ENCODE results near the gene PRDM16.

Gene PRDM16

GRCh38 chr1:3292868-3293562 lies 224.0 kb downstream of the PRDM16 start:
- DNase-seq: no peak

DNA sequence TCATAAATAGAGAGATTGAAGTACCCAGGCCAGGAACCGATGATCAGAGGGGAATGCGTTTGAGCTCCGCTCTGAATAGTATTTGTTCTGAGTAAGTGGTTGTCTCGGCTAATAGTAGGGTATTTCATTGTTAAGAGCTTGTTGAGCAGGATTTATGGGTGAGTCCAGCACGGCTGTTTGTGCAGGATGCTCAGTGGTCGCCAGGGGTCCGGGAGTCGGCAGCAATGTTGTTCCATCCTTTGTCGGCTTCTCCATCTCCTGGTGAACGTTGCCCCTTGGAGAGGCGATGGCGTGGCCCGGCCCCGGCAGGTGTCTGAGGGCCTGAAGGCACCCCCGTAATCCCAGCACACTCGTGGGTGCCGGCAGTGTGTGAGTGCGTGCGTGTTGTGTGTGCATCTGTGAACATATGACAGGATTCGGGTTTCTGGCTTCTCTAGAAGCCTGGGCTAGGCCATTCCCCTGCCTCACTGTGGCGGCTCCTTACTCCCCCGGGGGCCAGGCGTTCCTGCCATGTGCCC lies 224.6 kb downstream of the PRDM16 start:
- DNase-seq: no peak

- DNase-seq: no peak
Observed at GRCh38 chr1:3294450-3294849, 225.4 kb downstream of the PRDM16 start.

- no peak for DNase-seq
Observed at GRCh38 chr1:3295846-3296245, 226.8 kb downstream of the PRDM16 start.

DNA sequence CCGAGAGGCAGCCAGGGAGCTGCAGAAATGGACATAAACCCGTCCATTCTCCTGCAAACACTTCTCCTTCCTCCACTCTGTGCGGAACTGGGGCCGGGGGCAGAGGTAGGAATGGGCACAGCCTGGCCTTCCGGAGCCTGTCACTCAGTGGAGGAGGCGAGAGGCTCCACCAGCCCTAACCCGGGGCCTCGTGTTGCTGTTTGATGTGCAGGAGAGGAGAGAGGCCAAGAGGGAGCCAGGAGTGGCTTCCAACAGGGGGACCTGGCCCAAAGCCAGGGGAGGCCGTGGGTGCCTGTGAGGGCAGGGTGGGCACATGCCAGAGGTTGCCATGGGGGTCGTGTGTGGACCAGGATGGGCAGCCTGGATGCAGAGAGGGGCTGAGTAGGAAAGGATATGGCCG lies 227.3 kb downstream of the PRDM16 start:
- DNase-seq: no peak

- DNase-seq: no peak
Observed at GRCh38 chr1:3296826-3297225, 227.8 kb downstream of the PRDM16 start.

DNA sequence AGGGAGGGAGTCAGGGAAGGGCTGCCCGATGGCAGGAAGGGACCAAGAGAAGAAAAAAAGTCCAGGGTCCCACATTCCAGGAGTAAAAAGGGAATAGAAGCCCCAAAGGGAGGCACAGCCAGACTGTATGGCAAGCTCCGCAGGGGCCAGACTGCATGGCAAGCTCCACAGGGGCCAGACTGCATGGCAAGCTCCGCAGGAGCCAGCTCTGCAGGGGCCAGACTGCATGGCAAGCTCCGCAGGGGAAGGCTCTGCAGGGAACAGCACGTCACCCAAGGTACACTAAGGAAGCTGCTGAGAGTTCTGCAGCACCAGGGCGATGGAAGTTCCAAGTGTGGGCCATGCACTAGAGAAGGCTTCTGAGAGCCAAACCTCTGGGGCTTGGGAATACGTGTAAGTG lies 228.8 kb downstream of the PRDM16 start:
- no peak for DNase-seq

DNA sequence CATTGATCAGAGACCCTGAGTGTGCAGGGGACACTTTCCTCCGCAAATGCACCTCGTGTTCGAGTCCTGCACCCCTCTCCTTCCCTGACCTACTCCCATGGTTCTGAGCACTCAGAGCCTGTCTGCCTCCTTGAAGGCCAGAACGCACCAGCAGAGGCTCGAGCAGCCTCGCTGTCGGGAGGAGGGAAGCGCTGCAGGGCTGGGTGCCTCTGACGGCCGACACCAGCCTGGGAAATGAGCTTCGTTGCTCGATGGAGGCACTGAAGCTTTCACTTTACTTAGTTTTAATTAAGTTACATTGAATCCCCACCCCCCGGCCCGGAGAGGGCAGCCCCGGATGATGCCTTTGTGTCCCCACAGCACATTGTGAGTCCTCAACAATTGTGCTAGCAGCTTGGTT lies 229.2 kb downstream of the PRDM16 start:
- no peak for DNase-seq

DNA sequence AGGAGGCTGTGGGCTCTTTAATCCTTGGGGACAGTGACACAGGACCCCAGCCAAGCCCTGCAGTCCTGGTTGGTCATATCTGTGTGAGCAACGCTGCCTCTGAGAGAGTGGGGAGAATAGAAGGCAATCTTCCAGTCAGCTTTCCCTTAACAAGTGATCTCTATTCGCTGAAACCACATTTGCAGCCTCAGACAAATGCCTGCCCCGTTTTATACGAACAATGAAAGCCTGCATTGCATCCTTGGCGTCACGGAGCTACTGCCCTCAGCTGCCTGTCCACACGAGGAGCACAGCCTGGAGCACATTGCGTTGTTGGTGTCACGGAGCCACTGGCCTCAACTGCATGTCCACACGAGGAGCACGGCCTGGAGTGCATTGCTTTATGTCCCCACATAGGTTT lies 235.2 kb downstream of the PRDM16 start:
- no peak for DNase-seq

DNA sequence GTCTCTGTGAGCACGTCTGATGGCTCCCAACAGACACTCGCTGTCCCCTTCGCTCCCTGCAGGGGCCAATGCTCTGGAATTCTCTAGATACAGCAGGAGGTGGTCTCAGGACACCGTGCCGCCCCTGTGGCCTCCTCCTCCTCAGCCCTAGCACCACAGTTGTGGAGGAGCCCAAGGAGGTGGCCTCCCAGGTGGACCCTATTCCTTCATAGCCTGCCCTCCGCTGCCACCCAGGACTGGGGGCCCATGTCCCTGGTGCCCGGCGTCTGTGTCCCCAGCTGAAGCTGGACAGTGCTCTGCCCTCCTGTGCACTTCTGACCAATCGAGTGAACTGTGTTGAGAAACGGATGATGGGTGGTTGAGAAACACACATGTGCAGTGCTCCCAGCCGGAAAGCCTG lies 235.7 kb downstream of the PRDM16 start:
- DNase-seq: no peak

DNA sequence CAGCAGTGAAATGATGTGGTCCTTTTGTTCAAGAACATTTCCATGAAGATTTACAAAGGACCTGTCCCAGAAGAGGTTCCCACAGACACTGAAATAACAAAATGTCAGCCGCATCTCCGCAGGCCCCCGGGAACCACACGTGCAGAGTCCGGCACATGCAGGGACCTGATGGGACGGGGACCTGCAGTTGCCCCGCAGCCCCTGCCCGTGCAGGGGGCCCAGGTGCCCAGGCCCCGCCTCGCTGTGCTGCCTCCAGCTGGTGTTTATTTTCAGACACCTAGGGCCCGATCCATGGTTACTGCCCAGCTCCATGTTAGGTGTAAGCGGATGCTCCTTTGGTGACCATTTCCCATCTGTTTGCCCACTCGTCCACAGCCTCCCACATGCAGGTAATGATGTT lies 236.2 kb downstream of the PRDM16 start:
- no peak for DNase-seq

DNA sequence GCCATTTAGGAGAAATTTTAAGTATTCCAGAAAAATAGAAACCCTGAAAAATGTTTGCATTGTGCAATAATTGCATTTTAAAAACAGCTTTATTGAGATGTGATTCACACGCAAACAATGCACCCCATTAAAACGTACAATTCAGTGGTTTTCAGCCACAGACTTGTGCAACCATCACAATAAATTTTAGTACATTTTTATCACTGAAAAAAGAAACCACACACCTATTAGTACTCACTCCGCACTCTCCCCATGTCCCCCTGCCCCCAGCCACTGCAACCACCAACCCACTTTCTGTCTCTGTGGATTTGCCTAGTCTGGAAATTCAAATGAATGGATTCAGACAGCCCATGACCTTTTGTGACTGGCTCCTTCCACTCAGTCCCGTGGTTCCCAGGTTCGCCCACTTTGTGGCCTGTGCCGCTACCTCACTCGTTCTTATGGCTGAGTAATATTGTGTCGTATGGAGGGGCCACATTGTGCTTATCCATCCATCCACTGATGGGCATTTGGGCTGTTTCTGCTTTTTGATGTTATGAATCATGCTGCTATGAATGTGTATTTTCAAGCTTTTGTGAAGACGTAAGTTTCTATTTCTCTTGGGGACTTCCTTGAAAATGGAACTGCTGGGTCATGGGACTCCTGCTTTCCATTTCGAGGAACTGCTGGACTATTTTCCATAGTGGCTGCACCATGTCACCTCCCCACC lies 237.7 kb downstream of the PRDM16 start:
- DNase-seq: peak; percentile 93

DNA sequence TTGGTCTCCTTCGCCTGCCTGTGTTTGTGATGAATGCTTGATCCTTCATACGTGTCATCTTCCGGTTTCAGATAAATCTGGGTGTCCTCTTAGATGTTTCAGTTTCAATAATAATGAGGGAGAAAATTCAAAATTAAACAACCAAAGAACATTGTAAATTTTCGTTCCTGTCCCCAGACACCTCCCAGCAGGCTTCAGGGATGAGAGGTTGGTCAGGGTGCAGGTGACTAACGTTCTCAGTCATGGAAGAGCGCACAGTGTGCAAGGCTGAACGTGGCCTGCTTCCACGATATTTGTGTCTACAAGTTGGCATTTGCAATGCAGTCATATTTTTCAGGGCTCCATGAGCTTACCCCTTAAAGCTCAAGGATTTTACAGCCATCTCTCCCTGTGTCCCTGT lies 238.4 kb downstream of the PRDM16 start:
- DNase-seq: no peak

- DNase-seq: peak; percentile 57
Observed at GRCh38 chr1:3308053-3308452, 239.1 kb downstream of the PRDM16 start.

- DNase-seq: no peak
Observed at GRCh38 chr1:3310718-3311400, 241.9 kb downstream of the PRDM16 start.

GRCh38 chr1:3311711-3312110 lies 242.7 kb downstream of the PRDM16 start:
- DNase-seq: no peak

DNA sequence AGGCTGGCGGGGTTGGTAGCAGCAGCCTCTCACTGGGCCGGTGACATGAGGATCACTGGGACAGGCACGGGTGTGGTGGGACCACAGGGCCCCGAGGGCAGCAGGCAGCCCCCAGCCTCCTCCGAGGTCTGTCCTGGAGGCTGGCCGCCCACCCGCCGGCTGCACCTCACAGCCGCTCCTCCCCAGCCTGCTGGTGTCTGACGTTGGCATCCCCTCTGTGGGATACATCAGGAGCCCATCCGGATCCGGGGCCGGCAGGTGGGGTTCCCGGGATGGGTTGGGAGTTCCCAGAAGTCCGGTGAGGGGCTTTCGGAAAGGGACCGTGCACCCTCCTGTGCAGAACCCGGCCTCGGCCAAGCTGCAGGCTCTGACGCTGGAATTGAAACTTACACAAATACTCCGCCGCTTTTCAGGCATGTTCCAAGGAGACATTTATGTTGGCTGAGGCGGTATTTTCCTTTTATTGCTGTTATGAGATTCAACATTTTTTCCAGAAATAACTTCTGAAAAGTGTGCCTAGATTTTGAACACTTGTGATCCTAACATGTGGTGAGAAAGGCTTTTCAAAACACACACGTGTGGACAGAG lies 243.4 kb downstream of the PRDM16 start:
- no peak for DNase-seq

DNA sequence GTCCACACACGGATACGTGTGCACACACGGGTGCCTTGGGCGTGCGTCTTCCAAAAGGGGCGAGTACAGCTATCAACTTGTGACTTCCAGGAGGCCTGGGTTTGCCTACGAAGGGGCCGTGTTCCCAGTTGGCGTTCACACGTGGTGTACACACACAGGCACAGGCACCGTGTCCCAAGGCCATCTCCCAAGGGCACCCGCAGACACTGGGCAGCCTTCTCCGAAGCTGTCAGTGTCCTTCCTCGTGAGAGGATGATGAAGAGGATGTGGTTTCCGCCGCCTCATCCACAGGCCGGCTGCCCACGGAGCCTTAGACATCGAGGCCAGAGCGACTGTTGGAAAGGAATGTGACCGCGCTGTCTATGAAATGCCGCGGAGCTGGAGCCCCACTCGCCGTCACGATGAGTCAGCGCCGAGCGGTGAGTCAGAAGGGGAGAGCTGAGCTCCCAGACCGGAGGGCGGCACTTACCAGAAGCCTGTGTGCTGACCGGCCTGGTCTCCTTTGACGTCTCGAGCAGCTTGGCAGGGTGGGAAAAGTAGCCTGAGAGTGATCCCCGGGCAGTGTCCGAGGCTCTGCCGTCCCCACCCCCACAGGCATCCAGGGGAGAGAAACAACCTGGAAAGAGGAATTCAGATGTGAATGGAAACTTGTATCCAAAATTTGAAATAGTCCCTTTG lies 244.0 kb downstream of the PRDM16 start:
- DNase-seq: peak; percentile 97

DNA sequence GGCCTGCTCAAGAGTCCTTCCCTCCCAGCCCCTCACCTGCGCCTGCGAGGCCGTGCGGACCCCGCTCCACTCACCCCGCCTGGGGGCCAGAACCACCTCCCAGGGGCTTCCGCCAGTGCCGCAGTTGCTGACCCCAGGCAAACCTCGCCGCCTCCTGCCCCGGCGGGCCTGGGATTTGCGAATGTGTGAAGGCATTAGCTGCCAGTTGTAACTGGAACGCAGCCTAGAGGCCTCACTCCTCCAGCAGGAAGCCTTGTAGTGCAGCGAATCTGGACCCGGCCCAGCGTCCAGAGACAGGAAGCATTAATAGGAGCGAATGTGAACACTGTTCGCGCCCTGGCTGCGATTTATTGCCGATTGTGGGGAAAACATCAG lies 244.6 kb downstream of the PRDM16 start:
- DNase-seq: no peak

DNA sequence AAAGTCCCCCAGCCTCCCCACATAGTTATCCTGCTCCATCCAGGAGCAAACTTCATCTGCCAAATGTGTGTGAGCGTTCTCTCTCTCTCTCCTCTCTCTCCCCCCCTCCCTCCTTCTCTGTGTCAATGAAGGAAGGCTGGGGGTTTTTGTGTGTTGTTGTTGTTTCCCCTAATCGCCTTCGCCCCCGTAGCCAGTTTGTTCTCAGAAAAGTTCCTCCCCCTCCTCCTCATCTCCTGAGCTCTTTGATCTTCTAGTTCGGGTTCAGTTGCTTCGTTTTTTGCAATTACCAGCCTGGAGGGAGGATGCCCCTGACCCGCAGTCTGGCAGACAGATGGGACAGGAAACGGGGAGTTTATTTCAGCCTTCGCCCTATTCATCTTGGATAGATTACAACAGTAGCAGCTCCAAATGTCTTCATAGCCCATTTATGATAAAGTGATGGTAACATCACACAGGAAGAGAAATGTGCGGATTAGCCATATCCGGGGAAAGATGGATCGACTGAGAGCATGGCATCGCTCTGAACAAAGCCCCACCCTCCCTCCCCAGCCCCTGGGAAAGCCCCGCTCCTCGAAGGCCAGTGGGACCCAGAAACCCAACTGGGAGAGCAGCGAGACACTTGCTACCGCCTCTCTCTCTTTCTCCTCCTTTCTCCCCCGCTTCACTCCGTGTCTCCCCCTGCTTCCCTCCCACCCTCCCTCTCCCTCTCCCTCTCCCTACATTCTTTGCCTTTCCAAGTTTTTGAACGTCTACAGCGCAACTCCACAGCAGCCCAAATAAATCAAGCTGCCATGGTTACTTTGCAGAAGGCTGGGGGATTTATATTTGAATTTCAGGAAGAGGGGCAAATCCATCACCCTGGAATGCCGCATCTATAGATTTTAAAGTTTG lies 245.7 kb downstream of the PRDM16 start:
- DNase-seq: no peak

DNA sequence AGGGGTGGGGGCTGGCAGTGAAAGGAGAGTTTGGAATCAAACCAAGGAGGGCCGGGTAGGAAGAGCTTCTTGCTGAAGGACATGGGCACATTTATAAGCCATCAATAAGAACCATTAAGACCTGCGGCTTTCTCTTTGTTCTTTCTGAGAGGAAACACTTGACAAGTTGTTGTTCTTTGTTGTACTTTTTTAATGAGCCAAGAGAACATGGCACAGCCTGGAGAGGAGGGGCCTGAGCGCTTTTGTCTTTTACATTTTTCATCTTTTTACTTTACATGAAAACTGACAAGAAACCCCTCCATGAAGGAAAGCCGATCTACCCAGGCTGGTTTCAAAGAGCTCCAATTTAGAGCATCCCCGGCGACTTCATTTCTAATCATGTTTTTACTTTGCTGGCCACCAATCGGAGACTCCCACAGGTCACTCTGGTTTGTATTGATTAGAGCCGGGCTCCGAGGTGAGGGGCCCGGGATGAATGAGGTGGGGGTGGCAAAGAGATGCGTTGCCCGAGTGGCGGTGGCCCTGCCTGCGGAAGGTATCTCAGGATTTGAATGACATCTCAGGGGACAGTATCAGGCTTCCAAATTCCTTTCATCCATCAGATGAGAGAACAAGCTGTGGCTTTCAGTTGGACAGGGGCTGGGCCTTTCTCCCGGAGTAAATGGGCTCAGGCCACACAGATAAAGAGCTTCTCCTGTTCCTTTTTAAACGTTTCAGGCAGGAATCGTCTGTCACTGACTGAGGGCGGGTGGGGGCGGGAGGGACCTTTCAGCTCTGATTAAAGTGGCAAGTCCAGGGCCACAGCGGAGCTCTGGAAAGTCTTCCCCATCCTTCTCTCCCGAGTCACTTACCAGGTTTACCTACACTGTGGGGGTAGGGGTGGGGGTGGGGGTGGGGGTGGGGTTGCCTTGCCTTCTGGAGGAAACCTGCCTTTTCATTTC lies 246.7 kb downstream of the PRDM16 start:
- DNase-seq: no peak

All from inflammatory macrophage treated with lipopolysaccharide for 4 hours (primary cell).